Stimulated activated effector memory CD8-positive, alpha-beta T cell treated with anti-CD3 and anti-CD28 coated beads, Interleukin-12 subunit alpha, Interleukin-12 subunit beta, amount 100 ng/mL, for 72 hours (primary cell): ENCODE data around the gene TENM3.
"Not testable (repeated sequence)": the region's sequence is repeated elsewhere in the genome, so short reads cannot be mapped to it uniquely, and the experiment has no call there.

Source experiments
- ATAC-seq: fragments of 150-1000 bp; cut with Tn5 transposase; 2 replicates; pipeline ENCODE4 v1.10.0; 2021
- DNase-seq, 2 donors: peaks; one replicate each; pipeline ENCODE4 v3.0.0; 2021 to 2022; ENCODE audit warnings: low spot score in 2 of 2
- H3K27ac Mint-ChIP-seq: one replicate; pipeline ENCODE4 v1.8.0; 2022; ENCODE audit warnings: mild to moderate bottlenecking, mixed read lengths
- H3K36me3 Mint-ChIP-seq: one replicate; pipeline ENCODE4 v1.8.0; 2022; ENCODE audit warnings: mild to moderate bottlenecking, mixed read lengths
- H3K4me1 Mint-ChIP-seq: one replicate; pipeline ENCODE4 v1.8.0; 2022; ENCODE audit warnings: mixed read lengths
- H3K4me3 Mint-ChIP-seq: one replicate; pipeline ENCODE4 v1.8.0; 2022; ENCODE audit warnings: mild to moderate bottlenecking, mixed read lengths
- H3K9me3 Mint-ChIP-seq: one replicate; pipeline ENCODE4 v1.8.0; 2022; ENCODE audit warnings: mixed read lengths

TENM3 gene

GRCh38 chr4:182238355-182238931 is 4.8 kb upstream of the TENM3 start:
- no peaks in the 10 kb centered on the region for H3K4me1 Mint-ChIP-seq
- no peak overlapping the region for H3K4me3 Mint-ChIP-seq
- ATAC-seq (no peak), DNase-seq (no peak)
- no peak overlapping the region for H3K27ac Mint-ChIP-seq
- no peaks in the 10 kb centered on the region for H3K36me3 Mint-ChIP-seq
- peaks cover 3% of the 10 kb centered on the region for H3K9me3 Mint-ChIP-seq

- no peaks in the 10 kb centered on the region for H3K4me1 Mint-ChIP-seq
- no peak overlapping the region for H3K4me3 Mint-ChIP-seq
- H3K36me3 Mint-ChIP-seq, result no peaks in the 10 kb centered on the region
- H3K27ac Mint-ChIP-seq, result no peak overlapping the region
- H3K9me3 Mint-ChIP-seq, result peaks cover 6% of the 10 kb centered on the region
- DNase-seq (no peak), ATAC-seq (no peak)
Measured at GRCh38 chr4:182240161-182241130, 2.8 kb upstream of the TENM3 start.

GRCh38 chr4:182242260-182242659 is 942 bp upstream of the TENM3 start:
- not testable (repeated sequence) for H3K4me1 Mint-ChIP-seq, H3K36me3 Mint-ChIP-seq, H3K27ac Mint-ChIP-seq, DNase-seq, H3K4me3 Mint-ChIP-seq, ATAC-seq
- peaks cover 12% of the 10 kb centered on the region for H3K9me3 Mint-ChIP-seq

GRCh38 chr4:182242787-182243186 is 415 bp upstream of the TENM3 start:
- no peak for DNase-seq
- H3K4me1 Mint-ChIP-seq, result no peaks in the 10 kb centered on the region
- ATAC-seq, result no peak
- no peak overlapping the region for H3K27ac Mint-ChIP-seq
- peaks cover 12% of the 10 kb centered on the region for H3K9me3 Mint-ChIP-seq
- no peaks in the 10 kb centered on the region for H3K36me3 Mint-ChIP-seq
- no peak overlapping the region for H3K4me3 Mint-ChIP-seq

- Mint-ChIP-seq H3K36me3 (no peaks in the 10 kb centered on the region), H3K27ac (no peak overlapping the region), H3K4me3 (no peak overlapping the region), H3K4me1 (no peaks in the 10 kb centered on the region), H3K9me3 (peaks cover 12% of the 10 kb centered on the region)
- DNase-seq, result no peak
- ATAC-seq, result no peak
Measured at GRCh38 chr4:182245041-182245440, 1.8 kb downstream of the TENM3 start.

GRCh38 chr4:182245541-182246215 is 2.5 kb downstream of the TENM3 start:
- Mint-ChIP-seq H3K27ac (no peak overlapping the region), H3K9me3 (peaks cover 12% of the 10 kb centered on the region), H3K4me1 (no peaks in the 10 kb centered on the region), H3K4me3 (no peak overlapping the region), H3K36me3 (no peaks in the 10 kb centered on the region)
- DNase-seq, result no peak
- ATAC-seq, result no peak

- ATAC-seq, result no peak
- no peak overlapping the region for H3K4me3 Mint-ChIP-seq
- no peaks in the 10 kb centered on the region for H3K36me3 Mint-ChIP-seq
- H3K9me3 Mint-ChIP-seq, result peaks cover 12% of the 10 kb centered on the region
- DNase-seq, result no peak
- no peaks in the 10 kb centered on the region for H3K4me1 Mint-ChIP-seq
- no peak overlapping the region for H3K27ac Mint-ChIP-seq
Measured at GRCh38 chr4:182246401-182247205, 3.4 kb downstream of the TENM3 start.

DNA sequence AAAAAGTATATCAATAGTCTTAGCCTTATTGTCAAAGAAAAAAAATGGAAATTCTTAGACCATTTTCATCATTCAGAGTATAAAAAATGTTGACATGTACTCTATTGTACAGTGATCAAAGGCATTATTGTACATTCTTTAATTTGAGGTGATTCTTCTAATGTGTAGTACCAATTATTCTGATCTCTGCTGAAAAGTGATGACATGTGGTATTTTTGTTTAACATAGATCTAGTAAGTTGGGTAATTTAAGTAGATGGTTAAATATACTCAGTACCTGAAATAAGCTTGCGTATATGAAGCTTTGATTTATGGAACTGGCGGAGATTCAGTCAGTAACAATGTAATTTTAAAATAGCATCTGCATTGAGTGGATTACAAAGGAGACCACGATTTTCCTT is 5.1 kb downstream of the TENM3 start:
- peaks cover 10% of the 10 kb centered on the region for H3K9me3 Mint-ChIP-seq
- ATAC-seq (no peak), DNase-seq (no peak)
- H3K4me1 Mint-ChIP-seq, result no peaks in the 10 kb centered on the region
- no peaks in the 10 kb centered on the region for H3K36me3 Mint-ChIP-seq
- H3K4me3 Mint-ChIP-seq, result no peak overlapping the region
- H3K27ac Mint-ChIP-seq, result no peak overlapping the region

GRCh38 chr4:182250446-182250845 is 7.2 kb downstream of the TENM3 start:
- Mint-ChIP-seq H3K36me3 (no peaks in the 10 kb centered on the region), H3K9me3 (peaks cover 6% of the 10 kb centered on the region)

GRCh38 chr4:182251116-182251515 is 7.9 kb downstream of the TENM3 start:
- no peak overlapping the region for H3K27ac Mint-ChIP-seq
- ATAC-seq, result no peak
- H3K9me3 Mint-ChIP-seq, result peaks cover 6% of the 10 kb centered on the region
- no peaks in the 10 kb centered on the region for H3K4me1 Mint-ChIP-seq
- no peak for DNase-seq
- no peaks in the 10 kb centered on the region for H3K36me3 Mint-ChIP-seq
- no peak overlapping the region for H3K4me3 Mint-ChIP-seq

More at GRCh38 chr4:182250446-182250845, 7.2 kb downstream of the TENM3 start:
- H3K4me1 Mint-ChIP-seq, result no peaks in the 10 kb centered on the region
- H3K4me3 Mint-ChIP-seq, result no peak overlapping the region
- H3K27ac Mint-ChIP-seq, result no peak overlapping the region
- ATAC-seq, result no peak
- DNase-seq, result no peak

GRCh38 chr4:182252220-182252619 is 9.0 kb downstream of the TENM3 start:
- H3K4me1 Mint-ChIP-seq, result no peaks in the 10 kb centered on the region
- H3K36me3 Mint-ChIP-seq, result no peaks in the 10 kb centered on the region
- DNase-seq, result no peak
- no peak overlapping the region for H3K4me3 Mint-ChIP-seq
- no peak overlapping the region for H3K27ac Mint-ChIP-seq
- peaks cover 1% of the 10 kb centered on the region for H3K9me3 Mint-ChIP-seq
- ATAC-seq, result no peak

GRCh38 chr4:182254026-182254780 is 11.0 kb downstream of the TENM3 start:
- Mint-ChIP-seq H3K9me3 (peaks cover 4% of the 10 kb centered on the region), H3K27ac (no peak overlapping the region), H3K4me3 (no peak overlapping the region), H3K36me3 (no peaks in the 10 kb centered on the region), H3K4me1 (no peaks in the 10 kb centered on the region)
- ATAC-seq (no peak), DNase-seq (no peak)

DNA sequence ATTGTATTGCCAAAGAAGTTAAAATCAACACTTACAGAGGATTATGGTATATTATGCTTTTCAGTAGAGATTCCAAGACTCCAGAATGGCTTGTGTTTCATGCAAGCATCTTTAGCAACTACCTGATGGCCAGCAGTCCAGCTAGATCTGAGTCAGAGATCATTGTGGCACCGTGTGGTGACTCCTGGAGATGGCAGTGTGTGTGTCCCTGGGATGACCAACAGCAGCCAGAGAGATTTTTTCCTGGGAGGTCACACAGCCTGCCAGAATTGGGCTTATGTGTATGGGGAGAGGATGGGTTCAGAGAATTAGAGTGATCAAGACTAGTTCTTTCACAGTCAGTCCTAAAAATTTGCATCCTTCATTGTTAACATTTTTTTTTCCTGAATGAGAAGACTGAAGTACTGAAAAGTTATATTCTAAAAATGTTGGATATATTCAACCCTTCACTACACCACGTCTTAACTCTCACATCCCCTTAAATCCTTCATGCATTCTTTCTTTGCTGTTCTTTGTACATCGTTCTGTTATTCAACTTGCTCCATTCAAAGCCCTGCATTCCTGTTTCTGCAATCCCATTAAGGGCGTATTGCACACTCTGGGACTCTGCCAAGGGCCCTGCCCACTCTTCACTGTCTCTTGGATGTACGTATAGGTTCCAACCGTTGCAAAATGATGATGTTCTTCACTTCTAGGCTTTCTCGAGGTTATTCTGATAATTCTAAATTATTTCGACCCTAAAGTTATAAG is 12.4 kb downstream of the TENM3 start:
- no peak for ATAC-seq

DNA sequence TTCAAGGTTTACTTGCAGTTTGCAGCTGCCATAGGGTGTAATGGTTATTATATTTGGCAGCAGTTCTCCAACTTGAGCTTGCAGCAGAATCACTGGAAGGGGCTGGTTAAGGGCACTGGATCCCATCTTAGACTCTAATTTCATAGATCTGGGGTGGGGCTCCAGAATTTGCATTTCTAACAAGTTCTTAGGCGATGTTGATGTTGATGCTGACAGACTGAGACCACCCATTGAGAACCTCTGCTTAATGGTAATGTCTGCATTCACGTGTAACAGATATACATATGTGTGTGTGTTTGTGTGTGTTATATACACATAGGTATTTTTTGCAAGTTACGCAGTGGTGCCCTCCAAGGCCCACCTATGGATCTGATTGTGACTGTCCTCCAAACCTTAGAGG is 13.8 kb downstream of the TENM3 start:
- Mint-ChIP-seq H3K36me3 (no peaks in the 10 kb centered on the region), H3K4me1 (no peaks in the 10 kb centered on the region), H3K4me3 (no peak overlapping the region), H3K9me3 (peaks cover 7% of the 10 kb centered on the region), H3K27ac (no peak overlapping the region)
- ATAC-seq (no peak), DNase-seq (no peak)

More for the DNA sequence above, 12.4 kb downstream of the TENM3 start:
- no peak for DNase-seq
- Mint-ChIP-seq H3K4me1 (no peaks in the 10 kb centered on the region), H3K4me3 (no peak overlapping the region), H3K27ac (no peak overlapping the region), H3K9me3 (peaks cover 7% of the 10 kb centered on the region), H3K36me3 (no peaks in the 10 kb centered on the region)
